ENCODE data around the gene WDR35. TPM values are rescaled to one million over a fixed set of nuclear protein-coding genes. Genes with fewer than 3 reads are reported as not detected.

The WDR35 gene
- total and polyA plus RNA-seq, 2 donors (not counting 3 experiments of a cell fraction or from before 2014, with no cell fraction given): 3.6 to 8.0 TPM

GRCh38 chr2:19886261-19886660 is 103.6 kb downstream of the WDR35 start:
- H2AFZ ChIP-seq (ENCODE audit: low read depth, low read length): no peak overlapping the region
- no peaks in the 10 kb centered on the region for H3K9me1 ChIP-seq (replicated peaks; ENCODE audit: control insufficient read depth, extremely low read depth, insufficient read depth, low read length)
- TF ChIP-seq FOS (IDR thresholded peaks at IDR 0.05; ENCODE audit: borderline replicate concordance, insufficient read depth, low read length) (no peak), MYC (IDR thresholded peaks at IDR 0.05; ENCODE audit: low read depth, low read length) (no peak), EZH2 (IDR thresholded peaks at IDR 0.05; ENCODE audit: borderline replicate concordance, low read depth, low read length, severe bottlenecking) (no peak), POLR2AphosphoS5 (IDR thresholded peaks at IDR 0.05; ENCODE audit: insufficient read depth, low read depth, low read length) (no peak), GATA2 (IDR thresholded peaks at IDR 0.05; ENCODE audit: insufficient read depth, insufficient read length, low read depth, low read length) (no peak)
- TF ChIP-seq, protein P1, sequence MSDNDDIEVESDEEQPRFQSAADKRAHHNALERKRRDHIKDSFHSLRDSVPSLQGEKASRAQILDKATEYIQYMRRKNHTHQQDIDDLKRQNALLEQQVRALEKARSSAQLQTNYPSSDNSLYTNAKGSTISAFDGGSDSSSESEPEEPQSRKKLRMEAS (IDR thresholded peaks at IDR 0.05; ENCODE audit: insufficient read depth, insufficient read length): no peak
- H3K4me2 ChIP-seq (ENCODE audit: insufficient read depth, low read length): no peak overlapping the region
- ChIA-PET CTCF (no interaction called here), POLR2A (no interaction called here)
- H3K27me3 ChIP-seq (ENCODE audit: control insufficient read depth in 2 of 2, insufficient read depth in 2 of 2, low read length in 2 of 2): no peaks in the 10 kb centered on the region
- H3K9ac ChIP-seq (replicated peaks; ENCODE audit: extremely low read depth, insufficient read depth, low read length): no peak overlapping the region
- dilution Hi-C loops (cut with MboI; ENCODE audit: extremely low pct_ligation_motif_present, low sequenced_read_pairs): no loop called here
- H3K9me3 ChIP-seq (replicated peaks; ENCODE audit: control insufficient read depth, insufficient read depth, low read length): no peaks in the 10 kb centered on the region
- H3K27ac ChIP-seq (ENCODE audit: insufficient read depth, low read depth, low read length): no peak overlapping the region
- BruUV-seq (replicated peaks): no TSS peak
- H3K4me1 ChIP-seq (ENCODE audit: control insufficient read depth, extremely low read depth, insufficient read depth, low read length): no peaks in the 10 kb centered on the region
- H4K20me1 ChIP-seq (replicated peaks; ENCODE audit: control insufficient read depth, extremely low read depth, insufficient read depth, low read length): no peaks in the 10 kb centered on the region
- DNase-seq (ENCODE audit: low read depth, low spot score): no peak
- H3K4me3 ChIP-seq (replicated peaks in 1 of 3; ENCODE audit: insufficient read depth in 1 of 3, low read depth in 1 of 3, low read length in 3 of 3): no peak overlapping the region
- no peaks in the 10 kb centered on the region for H3K36me3 ChIP-seq (ENCODE audit: control insufficient read depth in 2 of 2, extremely low read depth in 1 of 2, insufficient read depth in 2 of 2, low read length in 2 of 2)
- no peak for FAIRE-seq
- no peaks in the 10 kb centered on the region for H3K79me2 ChIP-seq (ENCODE audit: control insufficient read depth, insufficient read depth, low read length)
- intact Hi-C loops (cut with micrococcal nuclease): no loop called here

GRCh38 chr2:19885791-19886190 is 104.1 kb downstream of the WDR35 start:
- Histone ChIP-seq H4K20me1 (replicated peaks; ENCODE audit: control insufficient read depth, extremely low read depth, insufficient read depth, low read length) (no peaks in the 10 kb centered on the region), H3K4me1 (ENCODE audit: control insufficient read depth, extremely low read depth, insufficient read depth, low read length) (no peaks in the 10 kb centered on the region), H3K9me1 (replicated peaks; ENCODE audit: control insufficient read depth, extremely low read depth, insufficient read depth, low read length) (no peaks in the 10 kb centered on the region), H3K4me3 (replicated peaks in 1 of 3; ENCODE audit: insufficient read depth in 1 of 3, low read depth in 1 of 3, low read length in 3 of 3) (no peak overlapping the region), H3K27ac (ENCODE audit: insufficient read depth, low read depth, low read length) (no peak overlapping the region), H3K4me2 (ENCODE audit: insufficient read depth, low read length) (no peak overlapping the region), H3K9ac (replicated peaks; ENCODE audit: extremely low read depth, insufficient read depth, low read length) (no peak overlapping the region), H3K36me3 (ENCODE audit: control insufficient read depth in 2 of 2, extremely low read depth in 1 of 2, insufficient read depth in 2 of 2, low read length in 2 of 2) (no peaks in the 10 kb centered on the region), H3K79me2 (ENCODE audit: control insufficient read depth, insufficient read depth, low read length) (no peaks in the 10 kb centered on the region), H3K9me3 (replicated peaks; ENCODE audit: control insufficient read depth, insufficient read depth, low read length) (no peaks in the 10 kb centered on the region), H3K27me3 (ENCODE audit: control insufficient read depth in 2 of 2, insufficient read depth in 2 of 2, low read length in 2 of 2) (no peaks in the 10 kb centered on the region), H2AFZ (ENCODE audit: low read depth, low read length) (no peak overlapping the region)
- dilution Hi-C loops (cut with MboI; ENCODE audit: extremely low pct_ligation_motif_present, low sequenced_read_pairs): no loop called here
- TF ChIP-seq EZH2 (IDR thresholded peaks at IDR 0.05; ENCODE audit: borderline replicate concordance, low read depth, low read length, severe bottlenecking) (no peak), FOS (IDR thresholded peaks at IDR 0.05; ENCODE audit: borderline replicate concordance, insufficient read depth, low read length) (no peak), POLR2A (IDR thresholded peaks at IDR 0.05; ENCODE audit: low read depth, low read length) (no peak), POLR2AphosphoS5 (IDR thresholded peaks at IDR 0.05; ENCODE audit: insufficient read depth, low read depth, low read length) (no peak), CTCF (IDR thresholded peaks at IDR 0.05; ENCODE audit: extremely low read depth in 1 of 2, insufficient read depth in 1 of 2, low read depth in 1 of 2, low read length in 2 of 2) (no peak), GATA2 (IDR thresholded peaks at IDR 0.05; ENCODE audit: insufficient read depth, insufficient read length, low read depth, low read length) (no peak), JUN (IDR thresholded peaks at IDR 0.05; ENCODE audit: borderline replicate concordance, insufficient read depth, insufficient read length, low read depth) (no peak), MYC (IDR thresholded peaks at IDR 0.05; ENCODE audit: low read depth, low read length) (no peak)
- TF ChIP-seq, protein P1 (IDR thresholded peaks at IDR 0.05; ENCODE audit: insufficient read depth, insufficient read length): no peak
- no peak for FAIRE-seq
- CTCF ChIA-PET: no interaction called here
- no TSS peak for BruUV-seq (replicated peaks)
- DNase-seq (ENCODE audit: low read depth, low spot score): no peak
- POLR2A ChIA-PET: no interaction called here
- intact Hi-C loops (cut with micrococcal nuclease): no loop called here
